Neuronal stem cell (in vitro differentiated cells): ENCODE results near the gene SCAMP2.
A peak's percentile ranks its signal among the peaks of the same experiment; 100 is the strongest.

Experiments used
- DNase-seq: peaks from one replicate; pipeline ENCODE4 v3.0.0-alpha.2; 2013; ENCODE audit warnings: low spot score
- H2AFZ ChIP-seq: one replicate; pipeline ENCODE4 v1.6.1; 2013; ENCODE audit warnings: mild to moderate bottlenecking, low read length, inconsistent platforms
- H2AK5ac ChIP-seq: 2 replicates; pipeline ENCODE4 v1.6.1; 2013; ENCODE audit warnings: low read depth, mild to moderate bottlenecking, inconsistent platforms, low read length, moderate library complexity, mixed read lengths
- H2BK120ac ChIP-seq: 2 replicates; pipeline ENCODE4 v1.6.1; 2013; ENCODE audit warnings: low read depth, mild to moderate bottlenecking, inconsistent platforms, low read length, moderate library complexity, mixed read lengths
- H2BK12ac ChIP-seq: one replicate; pipeline ENCODE4 v1.6.1; 2013; ENCODE audit warnings: low read length, inconsistent platforms
- H2BK15ac ChIP-seq: 2 replicates; pipeline ENCODE4 v1.6.1; 2013; ENCODE audit warnings: mild to moderate bottlenecking, low read length, inconsistent platforms, mixed read lengths
- H2BK5ac ChIP-seq: one replicate; pipeline ENCODE4 v1.6.1; 2013; ENCODE audit warnings: inconsistent platforms, mild to moderate bottlenecking, low read length, moderate library complexity
- H3K14ac ChIP-seq: one replicate; pipeline ENCODE4 v1.6.1; 2013; ENCODE audit warnings: low read length, inconsistent platforms
- H3K18ac ChIP-seq: 2 replicates; pipeline ENCODE4 v1.6.1; 2013; ENCODE audit warnings: low read length, inconsistent platforms
- H3K23ac ChIP-seq: 2 replicates; pipeline ENCODE4 v1.6.1; 2013; ENCODE audit warnings: low read depth, mild to moderate bottlenecking, mixed read lengths, low read length, inconsistent platforms; ENCODE audit not compliant: poor library complexity
- H3K27ac ChIP-seq: replicated peaks from 3 replicates; pipeline ENCODE4 v1.5.1; 2013; ENCODE audit warnings: low read length, inconsistent platforms
- H3K27me3 ChIP-seq, 3 experiments: 2 replicates each; pipeline ENCODE4 v1.6.1; 2013; ENCODE audit warnings: low read length in 3 of 3, mild to moderate bottlenecking in 2 of 3, inconsistent platforms in 1 of 3, low read depth in 1 of 3, mixed read lengths in 1 of 3, moderate library complexity in 1 of 3; ENCODE audit not compliant: control insufficient read depth in 3 of 3, insufficient read depth in 3 of 3
- H3K36me3 ChIP-seq, 2 donors: replicated peaks in 1 of 2; 2 replicates each; pipeline ENCODE4 v1.6.1; 2013; ENCODE audit warnings: low read length in 2 of 2; ENCODE audit not compliant: control insufficient read depth in 2 of 2, insufficient read depth in 2 of 2
- H3K4ac ChIP-seq: 2 replicates; pipeline ENCODE4 v1.6.1; 2013; ENCODE audit warnings: inconsistent platforms, mild to moderate bottlenecking, low read length, moderate library complexity
- H3K4me1 ChIP-seq, 2 donors: 1 replicate in 1 of 2; 2 replicates in 1 of 2; pipeline ENCODE4 v1.6.1; 2013; ENCODE audit warnings: low read length in 2 of 2, low read depth in 1 of 2; ENCODE audit not compliant: control insufficient read depth in 2 of 2, insufficient read depth in 1 of 2
- H3K4me2 ChIP-seq: one replicate; pipeline ENCODE4 v1.6.1; 2013; ENCODE audit warnings: mild to moderate bottlenecking, low read length, inconsistent platforms; ENCODE audit not compliant: insufficient read depth, poor library complexity, severe bottlenecking
- H3K4me3 ChIP-seq, 2 donors: 2 replicates each; pipeline ENCODE4 v1.5.1; 2013; ENCODE audit warnings: low read length in 2 of 2, mild to moderate bottlenecking in 2 of 2, inconsistent platforms in 1 of 2, moderate library complexity in 1 of 2
- H3K79me1 ChIP-seq: one replicate; pipeline ENCODE4 v1.6.1; 2013; ENCODE audit warnings: low read depth, mild to moderate bottlenecking, inconsistent platforms, low read length, moderate library complexity
- H3K9ac ChIP-seq: one replicate; pipeline ENCODE4 v1.6.1; 2013; ENCODE audit warnings: mild to moderate bottlenecking, low read depth, low read length, inconsistent platforms; ENCODE audit not compliant: poor library complexity
- H3K9me3 ChIP-seq, 2 donors: replicated peaks in 1 of 2; 2 replicates each; pipeline versions ENCODE3 to v1.6.1; 2013; ENCODE audit warnings: low read length in 2 of 2, mild to moderate bottlenecking in 2 of 2, inconsistent platforms in 1 of 2, low read depth in 1 of 2, mixed read lengths in 1 of 2, moderate library complexity in 1 of 2; ENCODE audit not compliant: control insufficient read depth in 2 of 2, insufficient read depth in 1 of 2
- H4K8ac ChIP-seq: one replicate; pipeline ENCODE4 v1.6.1; 2013; ENCODE audit warnings: low read depth, mild to moderate bottlenecking, inconsistent platforms, low read length, moderate library complexity
- H4K91ac ChIP-seq: one replicate; pipeline ENCODE4 v1.6.1; 2013; ENCODE audit warnings: low read length, low read depth, mild to moderate bottlenecking, inconsistent platforms; ENCODE audit not compliant: poor library complexity
- WGBS, 2 donors: extraction: QIAGEN DNeasy Blood & Tissue Kit; methylation state at CpG; one replicate each; pipeline ENCODE4 v1.1.7; 2013; ENCODE audit warnings: missing lambda C conversion rate in 2 of 2, mixed read lengths in 1 of 2; ENCODE audit not compliant: insufficient read length in 2 of 2, insufficient replicate concordance in 1 of 2; ENCODE audit errors: extremely low coverage in 2 of 2; 5-methylcytosine and 5-hydroxymethylcytosine counted together

The SCAMP2 gene

GRCh38 chr15:74906067-74906449, 32.9 kb upstream of the SCAMP2 start:
- Histone ChIP-seq H3K4me3 (peak overlapping the region; percentile 90 to 96), H3K9ac (peak overlapping the region; percentile 97), H2BK15ac (no peak overlapping the region), H3K36me3 (peaks cover 27 to 43% of the 10 kb centered on the region in 2 donors), H3K4me2 (peak overlapping the region; percentile 57), H2BK12ac (no peak overlapping the region), H3K79me1 (peaks cover 6% of the 10 kb centered on the region), H3K4me1 (peaks cover 9 to 10% of the 10 kb centered on the region in 2 donors), H3K14ac (no peak overlapping the region), H2BK120ac (peak overlapping the region; percentile 69), H3K18ac (peak overlapping the region; percentile 98), H2BK5ac (peak overlapping the region; percentile 92), H4K8ac (no peak overlapping the region), H3K9me3 (no peaks in the 10 kb centered on the region), H4K91ac (no peak overlapping the region), H2AK5ac (peak overlapping the region; percentile 89), H3K27me3 (no peaks in the 10 kb centered on the region), H3K23ac (peak overlapping the region; percentile 77), H3K27ac (peak overlapping the region; percentile 87), H2AFZ (peak overlapping the region; percentile 96), H3K4ac (peak overlapping the region; percentile 57)
- WGBS, 2 donors: no CpG with 5 or more reads among the region's 20 CpGs
- DNase-seq: no peak

DNA sequence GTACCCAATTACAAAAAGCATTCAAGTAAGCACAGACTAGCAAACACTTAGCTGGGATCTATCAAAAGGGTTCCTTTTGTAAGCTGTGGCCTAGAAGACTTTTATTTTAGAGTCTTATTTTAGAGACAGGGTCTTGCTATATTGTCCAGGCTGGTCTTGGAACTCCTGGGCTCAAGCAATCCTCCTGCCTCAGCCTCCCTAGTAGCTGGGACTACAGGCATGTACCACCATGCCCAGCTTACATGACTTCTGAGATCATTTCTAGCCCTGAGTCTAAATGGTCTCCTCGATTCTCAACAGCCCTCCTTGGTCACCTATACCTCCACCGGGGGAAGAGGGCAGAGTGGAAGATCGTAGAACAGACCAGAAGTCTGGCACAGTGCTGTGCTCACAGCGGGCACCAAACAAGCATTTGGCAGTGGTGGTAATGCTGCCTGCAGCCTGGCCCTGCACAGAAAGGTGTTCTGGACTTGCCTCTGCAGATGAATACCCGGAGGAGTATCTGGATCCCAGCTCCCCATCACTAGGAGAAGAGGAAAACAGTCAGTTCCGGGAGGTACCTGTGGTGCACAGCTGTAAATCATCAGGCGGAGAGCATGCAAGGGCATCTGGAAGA, 31.1 kb upstream of the SCAMP2 start:
- Histone ChIP-seq H3K4ac (no peak overlapping the region), H3K4me1 (peaks cover 9 to 10% of the 10 kb centered on the region in 2 donors), H2AK5ac (no peak overlapping the region), H3K23ac (no peak overlapping the region), H3K27me3 (no peaks in the 10 kb centered on the region), H2AFZ (no peak overlapping the region), H2BK15ac (no peak overlapping the region), H3K79me1 (peaks cover 6% of the 10 kb centered on the region), H3K36me3 (peaks cover 40 to 61% of the 10 kb centered on the region in 2 donors), H3K27ac (no peak overlapping the region), H3K14ac (no peak overlapping the region), H3K9me3 (no peaks in the 10 kb centered on the region), H2BK12ac (no peak overlapping the region), H4K91ac (no peak overlapping the region), H3K18ac (no peak overlapping the region), H3K4me2 (no peak overlapping the region), H2BK5ac (no peak overlapping the region), H3K4me3 (no peak overlapping the region), H4K8ac (no peak overlapping the region), H3K9ac (no peak overlapping the region), H2BK120ac (no peak overlapping the region)
- no CpG with 5 or more reads among the region's 7 CpGs for WGBS, 2 donors
- DNase-seq: no peak

GRCh38 chr15:74903676-74904075, 30.5 kb upstream of the SCAMP2 start:
- Histone ChIP-seq H4K91ac (no peak overlapping the region), H3K27me3 (no peaks in the 10 kb centered on the region), H4K8ac (no peak overlapping the region), H3K27ac (no peak overlapping the region), H3K23ac (no peak overlapping the region), H3K9me3 (peaks cover 0 to 1% of the 10 kb centered on the region in 2 donors), H3K4me2 (no peak overlapping the region), H2AK5ac (no peak overlapping the region), H3K4ac (no peak overlapping the region), H3K36me3 (peaks cover 47 to 65% of the 10 kb centered on the region in 2 donors), H2BK12ac (no peak overlapping the region), H2AFZ (no peak overlapping the region), H2BK15ac (no peak overlapping the region), H3K9ac (no peak overlapping the region), H3K79me1 (peaks cover 6% of the 10 kb centered on the region), H2BK120ac (no peak overlapping the region), H3K4me1 (peaks cover 9 to 10% of the 10 kb centered on the region in 2 donors), H3K4me3 (no peak overlapping the region), H2BK5ac (no peak overlapping the region), H3K14ac (no peak overlapping the region), H3K18ac (no peak overlapping the region)
- DNase-seq: no peak
- WGBS, 2 donors: no CpG with 5 or more reads among the region's 1 CpG

DNA sequence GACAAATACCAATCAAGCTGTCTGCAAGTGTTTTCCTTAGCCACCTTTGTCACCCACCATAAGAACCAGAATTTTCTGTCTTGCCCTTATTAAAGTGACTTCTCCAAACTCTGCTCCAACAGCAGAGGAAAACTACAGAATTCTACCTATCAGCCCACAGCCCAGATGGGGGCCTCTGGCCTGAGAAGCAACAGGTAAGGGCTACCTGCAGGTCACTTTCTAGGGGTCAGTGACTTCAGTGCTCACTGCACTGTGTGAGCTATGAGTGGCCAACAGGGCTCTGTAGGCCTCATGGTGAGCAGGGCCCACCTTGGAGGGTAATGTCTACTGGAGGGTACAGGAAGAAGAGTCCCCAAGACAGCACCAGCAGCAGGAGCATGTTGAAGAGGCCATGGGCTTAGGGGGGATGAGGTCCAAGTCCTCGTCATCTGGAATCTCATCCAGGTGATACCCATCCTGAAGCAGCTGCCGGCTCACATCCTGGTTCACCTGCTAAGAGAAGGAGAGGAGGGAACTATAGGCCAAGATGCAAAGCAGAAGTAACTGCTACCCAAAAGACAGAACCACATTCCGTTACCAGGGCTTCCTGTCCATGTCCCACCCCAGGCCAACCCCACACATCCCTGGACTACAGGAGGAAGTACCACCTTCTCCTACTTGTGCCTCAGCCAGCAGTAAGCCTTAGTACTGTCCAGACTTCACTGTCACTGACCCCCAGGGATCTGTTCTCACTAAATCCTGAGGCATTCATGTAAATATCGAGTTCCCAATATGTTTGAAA, 29.3 kb upstream of the SCAMP2 start:
- Histone ChIP-seq H2BK12ac (no peak overlapping the region), H4K8ac (no peak overlapping the region), H3K4me2 (no peak overlapping the region), H3K9me3 (peaks cover 0 to 1% of the 10 kb centered on the region in 2 donors), H3K9ac (no peak overlapping the region), H3K36me3 (peaks cover 50 to 72% of the 10 kb centered on the region in 2 donors), H3K18ac (no peak overlapping the region), H3K14ac (no peak overlapping the region), H3K23ac (no peak overlapping the region), H4K91ac (no peak overlapping the region), H2BK5ac (no peak overlapping the region), H2BK15ac (no peak overlapping the region), H2BK120ac (no peak overlapping the region), H3K4ac (no peak overlapping the region), H3K4me1 (peaks cover 8 to 10% of the 10 kb centered on the region in 2 donors), H3K27ac (no peak overlapping the region), H3K27me3 (no peaks in the 10 kb centered on the region), H2AFZ (no peak overlapping the region), H3K79me1 (peaks cover 6% of the 10 kb centered on the region), H3K4me3 (no peak overlapping the region), H2AK5ac (no peak overlapping the region)
- WGBS, 2 donors: no CpG with 5 or more reads among the region's 4 CpGs
- DNase-seq: no peak
